ENCODE measurements around the gene SP140L. TPM values are rescaled to one million over a fixed set of nuclear protein-coding genes. Genes with fewer than 3 reads are reported as not detected.
"Not testable (repeated sequence)": the region's sequence is repeated elsewhere in the genome, so short reads cannot be mapped to it uniquely, and the experiment has no call there.

Gene SP140L
- polyA plus RNA-seq, 1 donor = 5.4 TPM

DNA sequence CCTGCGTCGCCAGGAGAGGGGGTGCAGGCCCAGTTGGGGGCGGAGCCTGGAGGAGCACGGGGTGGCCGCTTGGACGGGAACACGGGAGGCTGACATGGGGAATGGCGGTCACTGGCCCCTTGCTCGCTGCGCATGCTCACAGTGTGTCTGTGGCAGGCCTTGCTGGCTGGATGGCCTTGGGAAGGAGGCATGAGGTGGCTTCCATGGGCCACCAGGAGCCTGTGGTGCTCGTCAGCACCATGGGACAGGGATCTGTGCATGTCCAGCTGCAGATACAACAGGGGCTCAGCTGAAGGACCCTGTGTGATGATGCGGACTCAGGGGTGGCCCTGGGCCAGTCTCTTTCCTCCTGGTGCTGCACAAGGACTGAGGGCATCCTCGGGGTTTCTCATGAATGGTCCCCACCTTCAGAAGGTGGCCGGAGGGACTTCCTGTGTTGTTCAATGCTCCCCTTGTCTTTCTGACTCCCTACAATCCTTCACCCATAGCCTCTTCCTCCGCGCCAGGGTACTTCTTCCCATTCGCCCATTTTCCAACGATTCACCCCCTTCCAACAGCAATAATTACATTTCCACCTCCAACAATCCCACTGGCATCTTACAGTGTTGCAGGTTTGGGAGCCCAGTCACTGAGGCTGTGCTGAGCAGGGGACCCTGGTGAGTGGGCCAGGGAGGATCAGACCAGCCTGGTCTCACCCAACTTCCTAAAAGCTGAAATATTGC, 3.4 kb upstream of the SP140L start:
- DNase-seq (ENCODE audit: low read depth) = no peak

DNA sequence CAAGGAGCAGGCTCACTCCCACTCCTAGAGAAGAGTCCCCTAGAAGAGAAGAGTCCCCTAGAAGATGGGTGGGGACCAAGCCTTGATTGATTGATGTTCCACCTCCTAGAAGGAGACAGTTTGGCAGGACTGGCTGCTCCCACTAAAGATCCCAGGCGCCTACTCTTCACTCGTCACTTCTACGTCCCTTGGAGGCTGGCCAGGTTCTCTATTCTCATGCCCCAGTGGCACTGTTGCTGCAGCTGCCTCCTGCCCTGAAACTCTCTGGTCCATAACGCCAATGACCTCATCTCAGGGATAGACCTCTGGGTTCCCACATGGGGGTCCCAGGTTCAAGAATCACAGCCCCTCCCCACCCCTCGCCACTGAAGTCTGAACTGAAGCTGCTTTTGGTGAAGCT, 2.5 kb upstream of the SP140L start:
- no peak for DNase-seq (ENCODE audit: low read depth)

DNA sequence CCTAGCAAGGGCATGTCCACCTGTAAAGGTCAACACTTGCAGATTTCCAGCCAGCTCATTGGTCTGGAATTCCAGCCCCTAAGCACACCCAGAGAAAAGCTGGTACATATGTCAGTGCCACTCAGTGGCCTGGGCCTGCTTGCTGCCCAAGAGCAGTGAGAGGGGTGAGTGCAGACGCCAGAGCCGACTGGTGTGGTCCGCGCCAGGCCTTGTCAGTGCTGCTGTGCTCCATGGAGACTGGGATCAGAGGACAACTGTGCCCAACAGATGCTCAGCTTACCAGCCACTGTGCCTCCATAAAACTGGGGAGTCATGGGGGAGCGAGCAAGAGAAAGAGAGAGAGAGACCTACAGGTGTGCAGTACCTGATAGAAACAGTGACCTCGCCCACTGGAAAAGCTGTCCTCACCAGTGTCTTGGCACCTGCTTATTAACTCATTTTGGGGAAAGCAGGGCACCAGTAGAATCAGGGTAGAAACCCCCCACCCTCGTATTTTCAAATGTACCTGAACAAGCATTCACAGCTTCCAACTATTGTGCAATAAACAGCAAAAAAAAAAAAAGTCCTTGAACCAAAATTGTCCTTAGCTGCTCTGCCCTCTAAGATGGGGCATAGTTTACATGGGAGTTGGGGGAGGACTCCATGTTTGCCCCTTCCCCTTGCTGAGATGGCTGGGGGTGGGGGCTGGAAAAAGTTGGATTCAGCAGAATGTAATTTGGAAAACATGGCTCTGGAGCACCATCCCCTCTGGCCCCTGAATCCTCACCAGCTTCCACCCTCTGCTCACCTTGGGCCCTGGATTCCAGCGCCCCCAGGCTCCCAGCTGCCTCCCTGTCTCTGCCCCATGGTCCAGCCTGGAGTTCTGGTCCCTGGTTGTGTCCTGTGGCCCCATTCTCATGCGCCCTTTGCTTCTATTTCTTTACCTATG, 1.4 kb upstream of the SP140L start:
- no peak for DNase-seq (ENCODE audit: low read depth)

DNA sequence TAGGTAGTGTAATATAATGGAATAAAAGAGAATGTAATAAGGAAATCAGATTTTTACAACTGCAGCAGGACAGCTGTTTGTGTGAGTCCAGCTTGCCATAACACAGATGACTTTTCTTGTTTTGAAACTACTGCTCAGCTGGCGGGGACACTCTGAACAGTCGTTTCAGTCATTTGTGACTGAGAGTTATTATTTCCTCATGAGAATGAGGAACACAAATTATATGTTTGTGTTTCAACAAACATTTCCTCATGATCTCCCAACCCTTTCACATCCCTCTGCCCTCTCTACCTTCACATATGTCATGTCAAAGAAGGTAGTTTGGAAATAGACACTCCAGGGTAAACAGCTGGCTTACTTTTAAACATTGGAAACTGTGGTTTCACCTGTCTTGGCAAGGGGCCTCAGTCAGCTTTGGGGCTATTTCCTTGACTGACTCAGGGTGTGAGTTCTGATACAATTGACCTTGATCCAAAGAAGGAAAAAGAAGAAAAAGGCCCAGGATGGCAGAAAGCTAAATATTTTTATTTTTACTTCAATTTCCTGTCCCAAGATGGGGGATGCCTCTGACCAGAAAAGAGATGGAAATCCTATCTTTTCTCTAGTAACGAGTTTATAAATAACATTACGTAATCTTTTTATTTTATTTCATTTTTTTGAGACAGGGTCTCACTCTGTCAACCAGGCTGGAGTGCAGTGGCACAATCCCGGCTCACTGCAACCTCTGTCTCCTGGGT, 593 bp downstream of the SP140L start:
- no peak for DNase-seq (ENCODE audit: low read depth)

DNA sequence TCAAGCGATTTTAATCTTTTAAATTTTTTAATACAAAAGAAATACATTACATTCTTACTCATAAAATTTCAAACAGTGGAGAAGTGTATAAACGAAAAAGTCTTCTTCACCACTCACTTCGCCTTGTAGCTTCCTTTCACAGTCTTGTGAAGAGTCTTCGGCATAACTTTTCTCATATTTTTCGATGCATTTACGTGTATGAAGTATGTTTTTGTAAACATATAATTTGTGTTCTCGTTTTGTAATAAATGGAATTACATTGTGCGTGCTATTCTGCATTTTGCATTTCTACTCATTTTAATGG, 1.1 kb downstream of the SP140L start:
- DNase-seq (ENCODE audit: low read depth) = no peak

DNA sequence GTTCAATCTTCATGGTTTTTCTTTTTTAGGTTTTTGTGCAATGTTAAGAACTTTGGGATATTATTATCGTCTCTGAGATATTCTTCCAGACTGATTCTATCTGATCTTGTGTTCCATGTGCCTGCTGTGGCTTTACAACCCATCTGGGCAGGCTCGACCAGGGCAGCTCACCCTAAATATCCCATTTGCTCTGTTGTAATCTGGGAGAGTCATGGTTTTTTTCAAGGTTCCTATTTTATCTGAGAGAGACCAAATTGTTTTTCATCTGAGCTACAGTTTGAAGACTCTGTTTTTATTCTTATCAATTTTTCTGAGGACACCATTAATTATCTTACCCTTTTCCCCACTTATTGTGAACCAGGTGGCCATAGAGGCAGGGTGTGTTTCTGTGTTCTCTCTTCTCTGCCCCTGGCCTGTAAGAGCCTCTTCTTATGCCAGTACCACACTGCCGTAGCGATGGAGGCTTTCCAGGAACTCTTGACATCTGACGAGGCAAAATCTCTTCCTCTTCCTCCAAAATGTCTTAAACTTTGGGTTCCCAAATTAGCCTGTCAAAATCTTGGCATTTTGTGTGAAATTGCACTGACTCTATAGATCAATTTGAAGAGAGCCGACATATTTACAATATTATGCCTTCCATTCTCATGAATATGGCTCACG, 3.1 kb downstream of the SP140L start:
- DNase-seq (ENCODE audit: low read depth) = no peak

DNA sequence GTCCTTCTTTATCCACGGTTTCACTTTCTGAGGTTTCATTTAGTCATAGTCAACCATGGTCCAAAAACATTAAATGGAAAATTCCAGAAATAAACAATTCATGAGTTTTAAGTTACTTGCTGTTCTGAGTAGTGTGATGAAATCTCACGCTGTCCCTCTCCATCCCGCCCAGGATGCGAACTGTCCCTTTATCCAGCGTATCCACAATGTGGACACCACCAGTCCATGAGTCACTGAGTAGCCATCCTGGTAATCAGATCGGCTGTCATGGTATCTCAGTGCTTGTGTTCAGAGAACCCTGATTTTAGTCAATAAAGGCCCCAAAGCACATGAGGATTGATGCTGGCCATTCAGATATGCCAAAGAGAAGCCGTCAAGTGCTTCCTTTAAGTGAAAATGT, 3.7 kb downstream of the SP140L start:
- DNase-seq (ENCODE audit: low read depth) = no peak

DNA sequence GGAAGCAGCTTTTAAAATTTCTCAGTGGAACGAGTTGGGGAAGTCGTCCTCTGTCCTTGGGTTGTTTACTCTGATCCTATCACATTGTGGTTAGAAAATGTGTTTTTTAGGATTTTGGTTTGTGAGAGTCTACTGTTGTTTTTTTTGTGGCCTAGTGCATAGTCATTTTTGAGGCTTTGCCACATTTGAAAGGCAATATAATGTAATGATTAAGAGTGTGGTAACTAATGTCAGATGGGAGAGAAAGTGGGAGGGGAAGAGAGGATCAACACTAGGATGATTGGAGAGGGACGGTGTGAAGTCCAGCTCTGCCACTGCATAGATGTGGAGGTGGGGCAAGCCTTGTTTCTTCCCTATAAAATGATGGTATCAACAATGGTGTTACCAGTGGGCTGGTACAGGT, 8.5 kb downstream of the SP140L start:
- DNase-seq (ENCODE audit: low read depth) = no peak

DNA sequence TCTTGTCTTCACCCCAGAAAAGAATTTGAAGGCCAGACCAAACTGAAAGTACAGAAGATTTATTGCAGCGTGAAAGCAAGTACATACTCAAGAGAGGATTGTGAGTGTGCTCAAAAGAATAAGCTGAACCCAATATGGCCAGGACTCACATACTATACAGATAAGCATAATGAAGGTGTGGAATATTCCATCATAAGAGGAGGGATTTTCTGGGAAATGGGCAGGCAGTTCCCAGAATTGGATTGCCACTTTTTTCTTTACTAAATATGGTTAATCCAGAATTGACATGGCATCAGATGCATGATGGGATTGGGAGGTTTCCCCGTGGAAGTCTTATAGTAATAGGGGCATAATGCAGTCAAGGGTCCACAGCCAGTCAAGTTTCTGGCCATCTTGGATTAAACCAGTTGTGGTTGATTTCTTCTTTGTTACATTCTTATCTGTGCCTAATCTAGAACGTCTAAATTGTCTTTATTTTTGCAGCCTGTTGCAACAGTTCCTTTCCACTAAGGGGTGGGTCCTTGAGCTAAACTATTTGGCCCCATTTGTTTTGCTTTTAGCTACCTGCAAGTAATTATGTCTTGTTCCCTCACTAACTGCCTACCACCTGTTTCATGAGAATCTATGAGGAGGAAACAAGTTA, 9.0 kb downstream of the SP140L start:
- DNase-seq (ENCODE audit: low read depth) = no peak

DNA sequence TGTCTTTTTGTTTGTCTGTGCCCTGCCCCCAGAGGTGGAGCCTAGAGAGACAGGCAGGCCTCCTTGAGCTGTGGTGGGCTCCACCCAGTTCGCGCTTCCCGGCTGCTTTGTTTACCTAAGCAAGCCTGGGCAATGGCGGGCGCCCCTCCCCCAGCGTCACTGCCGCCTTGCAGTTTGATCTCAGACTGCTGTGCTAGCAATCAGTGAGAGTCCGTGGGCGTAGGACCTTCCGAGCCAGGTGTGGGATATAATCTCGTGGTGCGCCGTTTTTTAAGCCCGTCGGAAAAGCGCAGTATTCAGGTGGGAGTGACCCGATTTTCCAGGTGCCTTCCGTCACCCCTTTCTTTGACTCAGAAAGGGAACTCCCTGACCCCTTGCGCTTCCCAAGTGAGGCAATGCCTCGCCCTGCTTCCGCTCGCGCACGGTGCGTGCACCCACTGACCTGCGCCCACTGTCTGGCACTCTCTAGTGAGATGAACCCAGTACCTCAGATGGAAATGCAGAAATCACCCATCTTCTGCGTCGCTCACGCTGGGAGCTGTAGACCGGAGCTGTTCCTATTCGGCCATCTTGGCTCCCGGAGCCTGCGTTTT, 15.0 kb downstream of the SP140L start:
- DNase-seq (ENCODE audit: low read depth) = not testable (repeated sequence)

DNA sequence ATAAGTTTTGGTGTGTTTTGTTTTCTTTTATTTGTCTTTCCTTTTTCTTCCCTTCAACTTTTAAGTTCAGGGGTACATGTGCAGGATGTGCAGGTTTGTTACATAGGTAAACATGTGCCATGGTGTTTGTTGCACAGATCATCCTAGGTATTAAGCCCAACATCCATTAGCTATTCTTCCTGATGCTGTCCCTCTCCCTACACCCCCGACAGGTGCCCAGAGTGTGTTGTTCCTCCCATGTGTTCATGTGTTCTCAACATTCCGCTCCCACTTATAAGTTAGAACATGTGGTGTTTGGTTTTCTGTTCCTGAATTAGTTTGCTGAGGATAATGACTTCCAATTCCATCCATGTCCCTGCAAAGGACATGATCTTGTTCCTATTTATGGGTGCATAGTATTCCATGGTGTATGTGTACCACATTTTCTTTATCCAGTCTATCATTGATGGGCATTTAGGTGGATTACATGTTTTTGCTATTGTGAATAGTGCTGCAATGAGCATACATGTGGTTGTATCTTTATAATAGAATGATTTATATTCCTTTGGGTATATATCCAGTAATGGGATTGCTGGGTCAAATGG, 16.1 kb downstream of the SP140L start:
- DNase-seq (ENCODE audit: low read depth) = not testable (repeated sequence)

DNA sequence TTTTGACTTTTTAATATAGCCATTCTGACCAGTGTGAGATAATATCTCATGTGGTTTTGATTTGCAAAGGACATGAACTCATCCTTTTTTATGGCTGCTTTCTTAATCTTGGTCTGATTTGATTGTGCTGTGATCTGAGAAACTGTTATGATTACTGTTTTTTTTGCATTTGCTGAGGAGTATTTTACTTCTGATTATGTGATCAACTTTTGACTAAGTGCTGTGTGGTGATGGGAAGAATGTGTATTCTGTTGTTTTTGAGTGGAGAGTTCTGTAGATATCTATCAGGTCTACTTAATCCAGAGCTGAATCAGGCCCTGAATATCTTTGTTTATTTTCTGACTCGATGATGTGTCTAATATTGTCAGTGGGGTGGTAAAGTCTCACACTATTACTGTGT, 16.8 kb downstream of the SP140L start:
- DNase-seq (ENCODE audit: low read depth) = no peak

DNA sequence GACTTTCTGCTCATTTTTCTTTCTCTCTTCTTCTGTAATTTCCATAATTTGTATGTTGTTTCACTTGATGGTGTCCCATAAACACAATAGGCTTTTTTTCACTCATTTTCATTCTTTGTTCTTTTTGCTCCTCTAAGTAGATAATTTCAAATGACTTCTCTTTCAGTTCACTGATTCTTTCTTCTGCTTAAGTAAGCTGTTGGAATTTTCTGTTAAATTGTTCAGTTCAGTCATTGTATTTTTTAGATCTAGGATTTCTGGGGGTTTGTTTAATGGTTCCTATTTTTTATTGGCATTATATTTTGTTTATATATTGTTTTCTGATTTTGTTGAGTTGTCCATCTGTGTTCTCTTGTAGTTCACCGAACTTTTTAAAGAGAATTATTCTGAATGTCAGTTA, 19.5 kb downstream of the SP140L start:
- no peak for DNase-seq (ENCODE audit: low read depth)

DNA sequence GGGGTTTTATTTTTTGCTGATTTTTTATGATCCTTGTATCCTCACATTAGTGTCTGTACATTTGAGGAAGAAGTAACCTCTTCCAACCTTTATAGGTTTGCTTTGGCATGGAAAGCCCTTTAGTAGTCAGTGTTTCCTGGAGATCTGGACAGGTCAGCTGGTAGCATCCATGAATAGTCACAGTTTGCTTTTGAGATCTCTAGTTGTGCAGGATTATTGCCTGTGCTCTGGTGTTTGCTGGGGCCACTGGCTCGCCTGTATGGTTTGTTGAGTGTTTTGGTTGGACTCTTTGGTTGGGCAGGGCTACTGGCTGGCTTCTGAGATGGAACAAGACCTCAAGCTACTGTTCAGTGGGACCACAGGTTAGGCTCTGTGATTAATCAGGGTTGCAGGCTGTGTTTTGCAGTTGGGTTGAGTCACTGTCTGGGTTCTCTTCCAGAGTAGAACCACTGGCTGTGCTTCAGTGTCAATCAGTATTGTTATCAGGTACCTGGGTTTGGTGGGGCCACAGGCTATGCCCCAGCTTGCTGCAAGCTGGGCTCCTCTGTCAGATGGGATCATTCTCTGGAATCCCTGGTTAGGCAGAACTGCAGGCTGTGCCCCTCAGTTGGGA, 20.0 kb downstream of the SP140L start:
- no peak for DNase-seq (ENCODE audit: low read depth)

DNA sequence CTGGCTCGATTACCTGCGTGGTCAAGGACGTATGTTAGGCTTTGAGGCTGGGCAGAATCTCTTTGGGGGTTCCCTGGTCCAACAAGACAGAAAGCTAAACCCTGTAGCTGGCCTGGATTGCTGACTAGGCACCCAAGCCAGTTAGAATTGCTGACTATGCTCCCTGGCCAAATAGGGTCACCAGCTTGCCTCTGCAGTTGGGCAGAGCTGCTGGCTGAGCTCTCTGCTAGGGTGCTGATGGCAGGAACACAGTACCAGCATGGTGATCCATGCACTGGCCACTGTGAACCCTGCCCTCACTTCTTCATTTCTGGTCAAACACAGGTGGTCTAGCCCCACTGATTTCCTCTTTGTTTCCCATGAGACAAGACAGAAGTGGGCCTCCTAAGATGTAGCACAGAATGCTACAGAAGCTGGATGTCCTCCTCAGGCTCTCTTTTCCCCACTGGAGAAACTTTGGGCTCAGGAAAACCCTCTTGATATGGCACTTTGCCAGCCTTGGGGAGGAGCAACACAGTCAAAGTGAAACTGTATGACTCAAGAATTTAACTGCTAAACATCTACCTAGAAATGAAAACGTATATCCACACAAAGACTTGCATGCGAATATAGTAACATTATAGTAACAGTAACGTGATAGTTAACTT, 20.8 kb downstream of the SP140L start:
- no peak for DNase-seq (ENCODE audit: low read depth)

DNA sequence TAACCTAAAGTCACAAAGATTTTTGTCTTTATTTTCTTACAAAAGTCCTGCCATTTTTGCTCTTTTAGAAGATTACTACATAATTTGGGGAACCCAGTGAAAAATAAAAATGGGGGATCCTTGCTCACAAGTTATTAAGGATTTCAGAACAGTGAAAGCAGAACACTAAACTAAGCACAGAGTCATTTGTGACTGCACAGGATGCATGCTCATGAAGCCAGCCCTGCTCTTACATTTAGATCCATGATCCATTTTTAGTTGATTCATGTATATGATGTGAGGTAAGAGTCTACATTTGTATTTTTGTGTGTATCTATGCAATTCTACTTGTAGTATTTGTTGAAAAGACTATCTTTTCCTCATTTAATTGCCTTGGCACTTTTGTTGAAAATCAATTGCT, 21.8 kb downstream of the SP140L start:
- no peak for DNase-seq (ENCODE audit: low read depth)

DNA sequence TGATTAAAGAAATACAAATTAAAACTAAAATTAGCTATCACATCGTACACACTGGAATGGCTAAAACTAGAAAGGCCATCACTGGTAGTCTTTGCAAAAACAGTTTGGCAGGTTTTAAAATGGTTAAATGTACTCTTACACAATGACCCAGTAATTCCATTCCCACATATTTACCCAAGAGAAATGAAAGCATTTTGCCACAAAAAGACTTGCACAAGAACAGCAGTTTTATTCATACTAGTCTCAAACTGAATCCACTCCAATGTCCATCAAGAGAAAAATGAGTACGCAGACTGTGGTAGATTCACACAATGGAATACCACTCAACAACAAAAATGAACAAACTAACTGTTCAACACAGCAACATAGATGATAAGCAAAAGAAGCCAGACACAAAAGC, 29.1 kb downstream of the SP140L start:
- DNase-seq (ENCODE audit: low read depth) = no peak

DNA sequence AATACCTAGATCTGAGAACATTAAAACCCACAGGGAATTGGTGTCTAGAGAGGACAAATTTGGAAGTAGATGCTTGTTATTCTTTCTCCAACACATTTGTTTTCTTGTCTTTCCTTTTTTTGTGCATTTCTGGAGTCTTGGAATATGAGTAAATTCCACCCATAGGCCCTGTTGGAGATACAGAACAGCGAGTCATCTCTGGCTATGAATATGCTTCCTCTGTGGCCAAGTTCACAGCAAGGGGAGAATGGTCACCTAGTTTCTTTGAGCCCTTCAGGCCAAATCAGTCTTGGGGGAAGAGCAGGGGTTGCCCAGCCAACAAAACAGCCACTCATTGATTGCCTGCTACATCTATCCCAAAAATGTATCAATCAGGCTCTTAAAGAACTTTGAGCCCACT, 31.3 kb downstream of the SP140L start:
- no peak for DNase-seq (ENCODE audit: low read depth)

DNA sequence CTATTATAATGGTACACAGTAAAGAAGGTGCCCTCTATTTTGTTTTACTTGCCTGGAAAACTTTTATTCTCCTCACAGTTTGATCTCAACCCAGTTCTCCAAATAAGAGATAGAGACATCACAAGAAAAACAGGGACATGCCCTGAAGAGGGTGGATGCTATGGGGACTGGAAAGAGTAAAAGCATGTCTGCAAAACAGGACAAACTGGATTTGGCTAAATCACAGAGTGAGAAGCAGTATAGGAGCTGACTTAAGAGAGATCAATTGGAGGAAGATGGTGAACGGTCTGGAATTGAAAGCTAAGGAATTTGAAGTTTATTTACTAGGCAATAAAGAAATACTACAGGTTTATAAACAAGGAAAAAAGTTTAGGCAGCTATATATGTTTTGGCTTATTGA, 33.0 kb downstream of the SP140L start:
- no peak for DNase-seq (ENCODE audit: low read depth)

Measured in forelimb muscle (tissue), 1 donor.